Activated CD4-positive, alpha-beta T cell treated with anti-CD3 and anti-CD28 coated beads for 24 hours (primary cell): ENCODE results near the gene GC.
"Not testable (repeated sequence)": the region's sequence is repeated elsewhere in the genome, so short reads cannot be mapped to it uniquely, and the experiment has no call there.

Experiments
- DNase-seq, 2 donors: peaks; one replicate each; pipeline ENCODE4 v3.0.0-alpha.2; 2020; ENCODE audit warnings: low read depth in 2 of 2

Gene GC

DNA sequence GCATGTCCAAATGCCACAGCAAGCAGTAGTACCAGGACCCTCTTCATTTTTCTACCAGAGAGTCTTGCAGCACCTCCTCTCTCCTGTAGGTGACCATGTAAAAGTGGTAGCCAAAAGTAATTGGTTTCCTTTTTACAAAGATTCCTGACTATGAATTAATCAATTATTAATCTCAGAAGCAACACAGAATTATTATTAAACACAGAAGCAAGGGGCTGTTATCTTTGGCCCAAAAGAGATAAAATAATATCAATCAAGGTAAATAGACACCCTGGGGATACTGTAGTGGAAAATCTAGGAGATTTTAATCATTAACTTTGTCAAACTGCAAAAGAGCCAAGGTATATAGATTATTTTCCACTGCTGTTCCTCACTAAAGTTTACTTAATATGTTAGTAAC lies at the start of gene GC:
GC (minus strand) TSS at position 108 of the 400 bp plus-strand sequence; CDS start at position 47, 61 bp downstream.
- no peak for DNase-seq

DNA sequence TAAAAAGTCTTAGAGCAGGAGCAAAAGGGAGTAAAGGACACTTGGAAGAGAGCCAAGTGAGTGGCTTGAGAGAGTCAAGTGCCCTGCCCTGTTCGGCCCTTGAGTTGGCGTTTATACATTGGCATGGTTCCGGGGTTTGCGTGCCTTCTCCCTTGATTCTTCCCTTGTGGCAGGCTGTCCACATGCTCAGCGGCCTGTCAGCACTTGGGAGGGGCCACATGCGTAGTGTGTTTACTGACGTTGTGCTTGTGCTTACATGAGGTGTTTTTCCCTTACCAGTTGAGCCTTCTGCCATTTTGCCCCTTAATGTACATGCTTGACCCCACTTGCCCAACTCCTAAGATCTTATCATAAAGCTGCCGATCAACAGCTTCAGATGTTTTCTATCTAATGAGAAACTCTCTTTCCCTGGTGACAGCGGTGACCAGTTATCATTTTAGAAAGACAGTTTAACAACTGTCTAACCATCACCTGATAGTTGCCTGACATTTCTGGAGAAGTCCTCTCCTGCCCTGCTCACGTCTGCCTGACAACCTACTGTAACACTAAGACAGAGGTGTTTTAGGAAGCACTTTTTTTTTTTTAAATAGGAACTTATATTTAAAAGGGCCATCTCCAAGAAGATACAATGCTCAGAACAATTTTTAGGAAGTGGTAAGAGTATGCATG lies 49.5 kb upstream of the GC start:
- DNase-seq, result no peak

GRCh38 chr4:71832049-71832448 lies 48.2 kb upstream of the GC start:
- no peak for DNase-seq

DNA sequence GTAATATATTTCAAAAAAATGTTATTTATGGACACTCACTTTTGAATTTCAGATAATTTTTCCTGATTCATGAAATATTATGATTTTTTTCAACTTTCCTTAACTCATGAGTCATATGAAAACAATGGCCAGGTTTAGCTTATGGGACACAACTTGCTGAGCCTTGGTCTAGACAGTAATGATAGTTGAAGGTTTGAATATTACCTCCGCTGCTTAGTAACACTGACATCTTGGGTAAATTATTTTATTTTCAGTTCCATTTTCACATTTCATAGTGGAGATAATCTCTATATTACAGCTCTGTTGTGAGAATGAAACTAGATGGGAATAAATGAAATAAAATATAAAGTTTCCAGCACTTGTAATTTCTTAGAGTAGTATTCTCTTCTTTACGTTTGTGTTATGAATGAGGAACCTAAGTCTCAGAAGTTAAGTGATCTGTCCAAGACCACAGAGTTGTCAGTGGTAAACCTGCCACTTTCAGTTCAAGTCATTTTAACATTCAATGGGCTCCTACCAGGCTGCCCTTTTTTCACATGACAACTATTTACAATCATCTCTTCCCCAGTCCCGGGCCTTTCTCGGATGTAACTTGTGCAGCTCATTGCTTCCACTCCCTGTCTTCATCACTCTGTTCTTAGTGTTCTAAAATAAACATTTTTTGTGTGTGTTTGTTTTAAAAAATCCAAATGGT lies 46.8 kb upstream of the GC start:
- DNase-seq, result no peak

GRCh38 chr4:71828470-71828869 lies 44.6 kb upstream of the GC start:
- no peak for DNase-seq

DNA sequence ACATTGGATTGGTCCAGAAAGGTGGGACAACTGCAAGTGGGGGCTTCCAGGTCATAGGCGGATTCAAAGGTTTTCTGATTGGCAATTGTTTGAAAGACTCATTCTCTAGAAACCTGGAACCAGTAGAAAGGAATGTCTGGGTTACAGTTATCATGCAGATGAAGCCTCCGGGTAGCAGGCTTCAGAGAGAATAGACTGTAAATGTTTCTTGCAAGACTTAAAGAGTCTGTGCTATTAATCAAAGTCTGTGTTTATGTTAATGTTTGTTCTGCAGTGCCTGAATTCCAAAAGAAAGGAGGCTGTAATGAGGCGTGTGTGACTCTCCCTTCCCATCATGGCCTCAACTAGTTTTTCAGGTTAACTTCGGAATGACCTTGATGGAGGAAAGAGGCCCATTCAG lies 43.9 kb upstream of the GC start:
- DNase-seq, result no peak

DNA sequence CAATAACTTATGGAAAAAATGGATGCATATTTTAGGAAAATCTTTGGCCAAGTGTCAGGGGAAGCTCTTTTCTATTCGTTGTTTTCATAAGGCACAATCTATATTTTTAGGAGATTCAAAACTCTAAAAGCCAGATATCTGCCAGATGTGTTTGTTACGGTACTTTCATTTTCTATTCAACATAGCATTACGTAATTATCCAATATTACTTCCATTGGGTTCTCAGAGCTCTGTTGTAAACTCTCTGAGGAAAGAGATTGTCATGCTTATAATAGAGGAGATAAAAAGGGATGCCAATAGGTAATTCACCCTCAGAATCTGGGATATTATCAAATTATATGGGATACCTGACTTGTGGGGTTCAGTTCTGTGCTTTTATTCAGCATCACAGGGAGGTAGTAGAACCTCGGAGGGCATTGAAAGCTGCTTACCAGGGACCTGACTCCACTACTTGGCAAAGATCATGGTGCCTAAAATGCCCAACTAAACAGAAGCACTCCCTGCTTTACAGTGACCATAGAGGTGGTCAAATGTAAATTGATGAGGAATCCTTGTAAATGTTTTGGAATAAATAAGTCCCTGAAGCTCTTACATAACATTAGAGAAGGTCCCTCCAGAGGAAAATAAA lies 32.9 kb upstream of the GC start:
- DNase-seq, result no peak

GRCh38 chr4:71814433-71814832 lies 30.6 kb upstream of the GC start:
- DNase-seq, result no peak

DNA sequence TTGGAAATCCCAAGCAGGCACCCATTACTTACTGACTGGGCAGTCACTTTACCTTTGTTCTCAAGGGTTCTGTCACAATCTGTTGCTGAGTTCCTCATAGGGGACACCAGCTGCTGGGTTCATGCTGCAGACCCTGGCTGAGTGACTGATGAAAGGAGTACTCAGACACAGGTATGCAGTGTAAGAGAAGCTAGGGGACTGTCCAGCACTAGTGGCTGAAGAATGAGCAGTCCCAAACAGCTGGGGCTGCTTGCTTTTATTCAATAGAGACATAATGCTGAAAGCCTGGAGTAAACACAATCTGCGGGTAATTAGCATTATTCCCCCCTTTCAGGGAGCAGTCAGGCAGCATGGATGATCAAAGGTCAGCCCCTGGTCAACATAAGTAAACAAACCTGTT lies 25.9 kb upstream of the GC start:
- not testable (repeated sequence) for DNase-seq

DNA sequence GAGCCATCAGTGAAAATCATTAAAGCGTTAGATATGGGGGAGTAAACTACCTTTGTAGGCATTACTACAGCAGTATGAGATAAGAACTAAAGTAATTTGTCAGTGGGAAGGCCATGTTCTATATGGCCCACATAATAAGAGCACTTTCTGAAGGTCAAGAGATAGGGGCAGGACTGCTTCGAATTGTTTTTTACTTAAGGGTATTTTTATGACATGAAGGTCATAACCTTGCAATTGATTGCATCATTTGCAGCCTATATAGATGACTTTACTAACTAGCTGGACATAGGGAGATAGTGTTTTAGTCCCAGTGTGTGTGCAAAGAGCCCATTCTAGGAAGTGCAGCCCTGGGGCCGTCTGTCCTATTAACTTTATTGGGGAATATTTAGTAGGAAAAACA lies 23.6 kb upstream of the GC start:
- no peak for DNase-seq

DNA sequence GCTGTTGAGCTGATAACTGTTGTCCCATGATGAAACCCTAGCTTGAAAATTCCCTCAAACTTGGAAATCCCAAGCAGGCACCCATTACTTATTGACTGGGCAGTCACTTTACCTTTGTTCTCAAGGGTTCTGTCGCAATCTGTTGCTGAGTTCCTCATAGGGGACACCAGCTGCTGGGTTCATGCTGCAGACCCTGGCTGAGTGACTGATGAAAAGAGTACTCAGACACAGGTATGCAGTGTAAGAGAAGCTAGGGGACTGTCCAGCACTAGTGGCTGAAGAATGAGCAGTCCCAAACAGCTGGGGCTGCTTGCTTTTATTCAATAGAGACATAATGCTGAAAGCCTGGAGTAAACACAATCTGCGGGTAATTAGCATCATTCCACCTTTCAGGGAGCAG lies 21.4 kb upstream of the GC start:
- not testable (repeated sequence) for DNase-seq

GRCh38 chr4:71804017-71804697 lies 20.3 kb upstream of the GC start:
- not testable (repeated sequence) for DNase-seq

GRCh38 chr4:71785959-71786358 lies 2.1 kb upstream of the GC start:
- DNase-seq, result no peak

- no peak for DNase-seq
Measured at GRCh38 chr4:71784569-71785197, 804 bp upstream of the GC start.

- DNase-seq, result no peak
Measured at GRCh38 chr4:71777891-71778290, 6.0 kb downstream of the GC start.

GRCh38 chr4:71775449-71775848 lies 8.4 kb downstream of the GC start:
- DNase-seq, result no peak

DNA sequence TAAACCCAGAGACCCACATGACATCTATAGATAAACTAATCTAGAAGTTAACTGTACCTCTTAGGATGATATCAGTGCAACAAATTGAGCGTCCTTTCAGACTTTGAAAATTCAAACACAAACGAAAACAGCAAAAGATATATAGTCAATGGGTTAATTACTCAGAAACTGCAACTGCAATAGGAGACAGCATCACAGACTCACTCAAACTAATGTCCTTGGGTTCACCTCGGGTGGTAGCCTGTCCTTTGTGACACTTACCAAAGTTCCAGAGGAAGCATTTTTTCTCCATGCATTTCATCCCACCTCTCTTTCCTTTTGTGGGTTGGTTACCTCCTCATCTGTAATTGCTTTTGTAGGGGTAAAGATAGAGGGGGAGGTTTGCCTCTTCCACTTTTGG lies 9.7 kb downstream of the GC start:
- no peak for DNase-seq

- DNase-seq, result no peak
Measured at GRCh38 chr4:71773004-71773403, 10.9 kb downstream of the GC start.

GRCh38 chr4:71772592-71772991 lies 11.3 kb downstream of the GC start:
- no peak for DNase-seq

DNA sequence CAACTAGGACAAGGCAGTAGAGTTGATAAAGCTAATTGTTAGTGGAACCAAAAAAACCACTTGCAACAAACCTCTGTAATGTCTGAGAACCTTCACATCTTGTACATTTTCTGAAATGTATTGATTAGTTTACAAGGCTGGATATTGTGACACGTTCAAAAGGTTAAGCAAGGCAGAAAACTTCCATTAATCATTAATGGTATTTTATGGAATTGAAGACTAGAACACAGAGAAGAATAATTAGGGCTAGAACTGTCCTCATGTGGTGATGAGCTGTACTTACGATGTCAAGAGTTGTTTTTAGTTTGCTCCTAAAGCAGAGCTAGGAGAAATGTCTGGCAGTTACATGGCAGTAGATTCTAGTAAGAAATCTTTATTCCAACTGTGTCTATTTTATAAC lies 12.3 kb downstream of the GC start:
- no peak for DNase-seq

- DNase-seq, result no peak
Measured at GRCh38 chr4:71769434-71769833, 14.4 kb downstream of the GC start.

DNA sequence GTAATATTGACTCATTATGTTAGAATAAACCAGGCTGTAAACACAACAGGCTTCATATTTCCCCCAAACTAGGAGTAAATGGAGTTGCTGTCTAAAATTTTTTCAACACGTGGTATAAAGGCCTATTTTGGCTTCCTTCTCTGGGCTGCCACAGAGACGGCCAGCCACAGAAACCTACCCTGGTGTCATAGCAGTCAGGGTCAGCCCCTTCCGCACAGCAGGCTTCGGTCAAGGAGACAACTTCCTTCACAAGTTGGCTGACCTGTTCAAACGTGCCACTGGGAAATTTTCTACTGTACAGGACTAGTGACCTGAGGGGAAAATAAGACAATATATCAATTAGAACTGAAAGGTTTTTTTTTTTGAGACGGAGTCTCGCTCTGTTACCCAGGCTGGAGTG lies 15.8 kb downstream of the GC start:
- no peak for DNase-seq
